ENCODE data around the gene COX19.

Gene COX19, protein sequence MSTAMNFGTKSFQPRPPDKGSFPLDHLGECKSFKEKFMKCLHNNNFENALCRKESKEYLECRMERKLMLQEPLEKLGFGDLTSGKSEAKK

DNA sequence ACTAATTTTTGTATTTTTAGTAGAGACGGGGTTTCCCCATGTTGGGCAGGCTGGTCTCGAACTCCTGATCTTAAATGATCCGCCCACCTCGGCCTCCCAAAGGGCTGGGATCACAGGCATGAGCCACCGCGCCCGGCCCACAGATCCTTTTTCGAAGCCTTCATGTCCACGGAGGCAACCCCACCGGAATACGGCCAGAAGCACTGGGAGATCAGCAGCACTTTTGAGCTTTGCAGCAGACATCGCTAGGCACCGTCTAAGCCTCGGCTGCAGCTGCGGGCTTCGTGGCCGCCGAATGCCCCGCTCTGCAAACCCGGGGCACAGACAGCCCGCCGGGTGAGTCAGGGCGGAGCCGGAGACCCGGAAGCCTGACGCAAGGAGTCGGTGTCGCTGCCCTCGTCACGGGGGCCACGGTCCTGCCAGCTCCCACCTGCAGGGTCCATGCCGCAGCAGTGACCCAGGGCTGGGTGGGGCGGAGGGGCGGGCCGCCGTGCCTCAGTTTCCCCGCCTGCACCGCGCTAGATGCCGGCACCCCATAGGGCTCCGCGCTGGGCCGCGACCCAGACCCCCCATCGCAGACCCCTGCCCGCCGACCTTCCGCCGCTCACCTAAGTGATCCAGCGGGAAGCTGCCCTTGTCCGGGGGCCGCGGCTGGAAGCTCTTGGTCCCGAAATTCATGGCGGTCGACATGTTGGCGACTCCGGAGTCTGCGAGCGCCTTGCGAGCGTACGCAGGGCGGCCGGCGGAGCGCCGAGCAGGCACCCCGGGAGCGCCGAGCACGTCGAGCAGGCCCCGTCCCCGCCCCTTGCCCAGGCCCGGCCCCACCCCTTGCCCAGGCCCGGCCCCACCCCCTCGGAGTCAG is at the start of gene COX19:
TSS of gene COX19 (minus strand) at position 730 of the 862 bp plus-strand sequence. CDS start at position 690, 40 bp downstream.
- DNase-seq: peak; percentile 93

DNA sequence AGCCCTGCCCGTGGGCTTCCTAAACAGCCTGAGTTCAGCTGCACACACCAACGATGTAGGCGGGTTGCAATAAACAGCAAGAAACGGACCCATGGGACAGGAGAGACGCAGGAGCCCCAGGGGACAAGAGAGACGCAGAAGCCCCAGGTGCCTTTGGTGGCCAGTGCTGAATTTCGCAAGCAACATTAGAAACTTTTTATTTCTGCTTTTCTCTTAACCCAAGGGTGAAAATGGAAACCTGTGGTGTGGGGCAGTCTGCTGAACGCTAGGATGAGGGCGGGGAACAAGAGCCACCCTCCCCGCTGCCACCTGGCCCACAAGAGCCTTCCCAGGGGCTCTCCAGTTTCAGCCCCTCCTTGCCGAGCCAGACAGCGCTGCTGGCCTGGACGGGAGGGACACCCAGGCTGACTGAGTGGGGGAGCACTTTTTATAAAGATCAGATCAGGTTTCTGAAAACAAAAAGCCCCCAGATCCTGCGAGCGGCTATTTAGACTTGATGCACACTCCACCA is 49.0 kb upstream of the COX19 start:
- no peak for DNase-seq

DNA sequence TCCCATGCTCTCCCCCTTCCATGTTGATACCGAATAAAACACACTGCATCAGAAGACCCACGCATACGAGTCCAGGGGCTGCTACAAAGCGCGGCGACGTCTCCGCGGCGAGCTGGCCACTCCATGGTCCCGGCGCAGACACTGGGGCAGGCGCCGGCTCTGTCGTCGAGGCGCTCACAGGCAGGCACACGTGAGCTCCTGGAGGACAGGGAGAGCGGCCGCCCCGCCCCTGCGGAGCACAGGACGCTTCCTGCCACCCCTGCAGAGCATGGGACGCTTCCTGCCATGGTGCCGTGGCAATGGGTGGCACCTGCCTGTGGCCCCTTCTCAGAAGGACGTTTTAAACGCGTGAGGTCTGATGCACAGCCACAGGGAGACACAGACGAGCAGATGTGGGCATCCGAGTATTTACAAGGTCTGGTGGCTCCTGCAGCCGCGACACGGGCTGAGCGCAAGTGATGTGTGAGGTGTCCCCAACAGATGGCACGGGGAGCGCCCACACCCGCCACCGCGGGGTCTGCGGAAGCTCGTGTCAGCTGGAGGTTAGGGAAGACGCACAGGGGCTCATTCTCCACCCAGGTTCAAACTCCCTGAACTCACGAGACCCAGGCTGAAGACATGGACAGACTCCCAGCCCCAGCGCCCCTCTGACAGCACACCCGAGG is 47.6 kb upstream of the COX19 start:
- DNase-seq: no peak

DNA sequence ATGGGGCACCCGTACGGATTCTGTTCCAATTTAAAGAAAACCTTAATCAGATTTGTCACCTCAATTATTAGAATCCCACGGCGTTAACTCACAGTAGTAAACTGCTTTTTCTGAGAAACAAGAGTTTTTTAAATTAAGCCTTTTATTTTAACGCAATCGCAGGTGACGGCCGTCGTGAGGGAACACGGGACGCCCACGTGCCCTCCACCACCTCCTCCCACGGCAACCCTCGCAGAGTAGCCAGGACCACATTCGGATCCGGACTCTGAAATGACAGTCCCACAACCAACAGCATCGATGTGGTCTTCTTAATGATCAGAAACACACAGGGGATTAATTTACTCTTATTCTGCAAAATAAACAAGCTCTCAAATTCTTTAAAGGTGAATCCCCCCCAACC is 47.0 kb upstream of the COX19 start:
- no peak for DNase-seq

DNA sequence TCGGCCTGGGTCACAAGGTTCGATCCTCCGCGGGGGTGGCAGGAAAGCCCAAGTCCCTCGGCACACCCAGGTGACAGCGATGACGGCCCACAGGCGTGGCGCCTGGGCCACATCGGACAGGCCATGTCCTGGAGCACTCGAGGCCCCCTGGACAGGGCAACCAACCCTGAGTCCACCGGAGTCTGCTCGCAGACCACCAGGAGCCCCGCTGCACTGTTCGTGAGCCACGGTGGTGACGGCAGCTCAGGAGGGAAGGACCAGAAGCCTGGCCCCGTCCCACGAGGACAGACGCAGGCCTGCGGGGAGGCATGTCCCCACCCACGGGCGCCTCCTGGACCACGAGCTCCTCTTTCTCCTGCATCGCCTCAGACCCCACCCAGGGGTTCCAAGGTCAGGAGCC is 46.6 kb upstream of the COX19 start:
- DNase-seq: no peak

DNA sequence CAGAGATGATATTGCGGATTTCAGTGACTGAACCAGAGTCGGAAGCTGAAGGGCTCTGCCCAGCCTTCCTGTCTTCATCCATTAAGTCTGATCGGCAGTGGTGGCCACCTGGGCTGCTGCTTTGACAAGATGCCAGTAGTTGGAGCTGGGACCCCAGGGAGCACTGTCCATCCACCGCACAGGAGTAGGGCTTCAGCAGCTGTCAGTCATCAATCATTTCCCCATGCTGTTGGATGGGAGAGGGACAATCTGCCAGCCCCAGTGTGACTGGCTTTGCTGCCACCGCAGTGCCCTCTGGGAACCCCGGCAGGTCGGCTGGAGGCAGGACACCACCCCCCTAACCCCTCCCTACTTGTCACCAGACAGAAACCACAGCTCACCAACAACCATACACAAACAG is 46.0 kb upstream of the COX19 start:
- DNase-seq: no peak

DNA sequence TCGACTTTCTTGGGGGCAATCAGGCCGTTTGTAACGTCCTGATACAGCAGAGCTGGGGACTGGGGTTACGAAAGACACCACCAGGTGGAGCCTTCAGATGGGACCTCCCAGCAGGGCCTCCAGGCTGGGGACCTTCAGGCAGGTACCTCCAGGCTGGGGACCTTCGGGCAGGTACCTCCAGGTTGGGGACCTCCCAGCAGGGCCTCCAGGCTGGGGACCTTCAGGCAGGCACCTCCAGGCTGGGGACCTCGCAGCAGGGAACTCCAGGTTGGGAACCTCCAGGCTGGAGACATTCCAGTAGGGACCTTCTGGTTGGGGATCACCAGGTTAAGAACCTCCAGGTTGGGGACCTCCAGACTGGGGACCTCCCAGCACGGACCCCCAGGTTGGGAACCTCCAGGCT is 45.5 kb upstream of the COX19 start:
- DNase-seq: no peak

DNA sequence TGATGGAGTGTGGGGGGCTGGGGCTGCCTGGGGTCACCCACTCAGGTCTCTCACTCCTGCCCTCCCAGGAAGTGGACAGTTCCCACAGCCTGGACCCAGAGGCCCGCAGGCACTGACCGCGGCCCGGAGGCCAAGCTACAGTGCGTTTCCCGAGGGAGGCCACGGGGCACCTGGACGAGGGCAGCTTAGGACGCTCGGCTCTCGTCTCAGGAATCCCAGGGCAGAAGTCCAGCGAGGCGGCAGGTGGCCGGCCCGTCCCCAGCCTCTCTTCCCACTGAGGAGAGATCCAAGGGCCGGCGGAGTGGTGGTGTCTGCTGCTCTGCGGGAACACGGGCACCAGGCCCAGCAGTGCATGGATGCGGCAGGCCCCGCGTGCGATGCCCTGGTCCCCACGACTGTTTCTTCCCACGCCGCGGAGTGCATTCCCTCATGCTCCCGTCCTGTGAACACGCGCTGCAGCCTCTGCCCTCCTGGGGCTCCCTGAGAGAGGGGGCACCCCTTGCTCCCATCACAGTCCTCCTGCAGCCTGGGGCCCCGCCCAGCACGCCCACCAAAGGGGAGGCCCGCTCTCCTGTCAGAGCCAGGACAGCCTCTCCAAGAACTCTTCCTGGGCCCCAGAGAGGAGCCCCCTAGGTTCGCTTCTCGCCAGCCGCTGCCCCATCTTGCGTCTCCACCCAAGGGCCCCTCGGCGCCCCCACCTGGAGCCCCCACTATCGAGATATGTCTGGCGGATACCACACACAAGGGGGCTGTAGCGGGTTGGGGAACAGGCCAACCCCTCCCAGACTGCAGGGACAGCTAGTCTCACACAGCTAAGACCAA is 44.7 kb upstream of the COX19 start:
- DNase-seq: no peak

DNA sequence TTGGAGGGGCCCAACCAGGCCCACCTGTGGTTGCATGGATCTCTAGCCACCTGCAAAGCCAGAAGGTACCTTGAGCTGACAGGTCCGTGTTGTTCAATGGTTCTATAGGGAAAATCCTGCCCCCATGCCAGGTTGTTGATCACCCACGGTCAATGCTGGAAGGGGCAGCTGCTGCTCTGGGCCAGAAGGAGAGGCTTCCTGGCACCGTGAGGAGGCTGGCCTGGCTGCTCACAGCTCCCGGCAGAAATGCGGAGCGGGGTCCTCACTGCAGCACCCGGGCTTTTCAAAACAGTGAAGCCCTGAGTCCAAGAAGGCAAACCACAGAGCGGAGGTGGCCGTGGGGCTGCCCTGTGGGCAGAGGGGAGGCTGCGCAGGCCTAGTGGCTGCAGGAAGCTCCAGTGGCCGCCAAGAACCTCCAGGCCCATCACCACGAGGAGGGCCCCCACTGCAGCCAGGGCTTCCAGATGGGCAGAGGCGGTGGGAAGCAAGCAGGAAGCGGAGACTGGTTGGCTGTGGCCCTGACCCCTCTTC is 44.0 kb upstream of the COX19 start:
- no peak for DNase-seq

DNA sequence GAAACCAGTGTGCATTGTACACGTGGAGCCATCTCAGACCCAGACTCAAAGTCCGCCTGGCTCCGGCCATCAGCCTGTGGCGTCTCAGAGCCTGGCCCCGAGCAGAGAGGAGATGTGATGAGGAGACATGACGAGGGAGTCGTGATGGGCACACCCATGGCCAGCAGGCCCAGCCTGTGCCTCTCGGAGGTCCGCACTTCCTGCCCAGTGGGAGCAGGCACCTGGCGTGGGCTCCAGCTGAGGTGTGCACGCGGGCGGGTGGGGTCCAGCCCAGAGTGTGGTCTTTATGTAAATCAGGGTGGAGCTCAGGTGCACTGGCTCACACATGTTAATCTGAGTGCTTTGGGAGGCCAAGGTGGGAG is 43.0 kb upstream of the COX19 start:
- DNase-seq: no peak

DNA sequence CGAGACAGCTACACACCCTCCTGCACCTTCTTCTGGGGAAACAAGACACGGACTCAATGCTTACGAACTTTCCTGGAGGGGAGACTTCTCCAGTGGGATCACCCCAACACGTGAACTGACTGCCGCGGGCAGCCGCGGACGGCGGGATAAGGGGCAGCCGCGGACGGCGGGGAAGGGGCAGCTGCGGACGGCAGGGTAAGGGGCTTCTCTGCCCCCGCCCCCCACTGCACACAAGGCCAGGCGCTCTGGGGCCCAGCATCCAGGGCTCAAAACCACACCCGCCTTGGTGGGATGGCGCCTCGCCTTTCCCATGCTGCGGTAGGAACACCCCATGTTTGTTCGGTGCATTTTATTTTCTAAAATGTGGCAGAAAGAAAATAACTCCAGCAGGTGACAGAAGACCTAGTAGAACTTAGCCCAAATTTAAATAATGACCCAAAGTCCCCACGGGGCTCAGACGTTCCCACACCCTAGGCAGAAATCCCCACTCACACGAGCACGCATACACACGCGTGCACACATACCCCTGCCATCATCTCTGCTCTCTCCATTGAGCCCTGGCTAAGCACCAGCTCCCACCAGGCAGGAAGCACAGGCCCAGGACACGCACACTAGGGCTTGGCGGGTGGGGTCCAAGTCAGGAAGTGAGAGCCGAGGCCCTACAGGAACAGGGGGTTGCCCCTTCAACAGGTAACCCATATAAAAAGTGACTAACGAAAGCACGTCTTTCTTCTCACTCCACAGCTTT is 42.4 kb upstream of the COX19 start:
- DNase-seq: no peak

DNA sequence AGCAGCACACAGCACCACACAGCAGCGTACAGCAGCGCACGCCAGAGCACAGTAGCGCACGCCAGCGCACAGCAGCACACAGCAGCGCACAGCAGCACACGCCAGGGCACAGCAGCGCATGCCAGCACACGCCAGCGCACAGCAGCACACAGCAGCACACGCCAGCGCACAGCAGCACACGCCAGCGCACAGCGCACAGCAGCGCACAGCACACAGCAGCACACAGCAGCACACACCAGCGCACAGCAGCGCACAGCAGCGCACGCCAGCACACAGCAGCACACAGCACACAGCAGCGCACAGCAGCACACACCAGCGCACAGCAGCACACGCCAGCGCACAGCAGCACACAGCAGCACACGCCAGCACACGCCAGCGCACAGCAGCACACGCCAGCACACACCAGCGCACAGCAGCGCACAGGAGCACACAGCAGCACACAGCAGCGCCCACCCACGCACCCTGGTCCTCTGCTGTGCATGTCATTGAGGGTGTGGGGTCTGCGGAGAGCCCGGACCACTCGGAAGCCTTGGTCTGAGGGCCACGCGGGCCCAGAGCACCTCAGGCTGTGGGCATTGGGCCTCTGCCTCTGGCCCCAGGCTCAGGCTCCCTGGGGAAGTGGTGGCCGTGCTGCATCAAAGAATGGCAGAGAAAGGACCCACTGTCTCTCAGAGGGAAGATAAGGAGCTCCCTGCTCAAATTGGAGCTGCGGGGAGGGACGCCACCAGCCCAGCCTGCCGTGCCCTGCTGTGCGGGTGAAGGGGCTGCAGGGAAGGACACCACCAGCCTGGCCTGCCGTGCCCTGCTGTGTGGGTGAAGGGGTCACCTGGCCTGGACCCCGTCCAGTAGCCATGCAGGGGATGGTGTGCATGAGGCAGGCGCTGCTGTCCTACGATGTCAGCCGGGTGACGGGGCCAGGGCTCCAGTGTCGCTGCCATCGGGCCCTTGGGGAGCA is 41.5 kb upstream of the COX19 start:
- DNase-seq: no peak

DNA sequence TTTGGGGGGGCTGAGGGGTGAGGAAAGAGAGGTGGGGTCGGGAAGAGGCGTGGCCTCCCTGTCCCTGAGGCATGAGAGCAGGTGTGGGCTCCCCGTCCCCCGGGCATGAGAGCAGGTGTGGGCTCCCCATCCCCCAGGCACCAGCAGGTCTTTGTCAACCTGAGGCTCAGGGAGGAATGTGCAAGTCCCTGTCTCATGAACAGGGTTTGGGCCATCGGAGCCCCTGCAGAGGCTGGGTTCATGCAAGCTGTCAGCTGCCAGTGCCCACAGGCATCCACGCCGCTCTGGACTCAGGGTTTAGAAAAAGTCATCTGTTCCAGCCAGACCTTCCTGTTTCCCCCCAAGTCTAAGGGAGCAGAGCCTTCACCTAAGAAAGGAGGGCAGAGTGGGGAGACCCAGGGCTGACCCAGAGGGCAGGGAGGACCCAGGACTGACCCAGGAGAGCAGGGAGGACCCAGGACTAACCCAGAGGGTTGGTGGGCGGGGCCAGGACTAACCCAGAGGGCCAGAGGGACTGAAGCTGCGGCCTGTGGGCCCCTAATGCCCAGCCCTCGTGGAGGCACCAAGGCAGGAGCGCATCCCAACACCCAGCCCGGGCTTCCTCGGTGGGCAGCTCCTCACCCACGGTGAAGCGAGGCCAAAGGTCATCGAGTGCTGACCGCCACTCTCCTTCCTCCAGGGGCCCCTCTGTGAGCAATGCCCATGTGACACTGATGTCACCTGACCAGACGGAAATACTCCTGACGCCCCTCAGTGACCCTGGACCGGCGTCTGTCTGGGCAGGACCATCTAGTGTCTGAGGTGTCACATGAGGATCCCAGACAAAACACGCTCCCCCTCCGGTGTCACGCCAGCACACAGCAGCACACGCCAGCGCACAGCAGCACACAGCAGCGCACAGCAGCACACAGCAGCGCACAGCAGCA is 40.1 kb upstream of the COX19 start:
- no peak for DNase-seq

DNA sequence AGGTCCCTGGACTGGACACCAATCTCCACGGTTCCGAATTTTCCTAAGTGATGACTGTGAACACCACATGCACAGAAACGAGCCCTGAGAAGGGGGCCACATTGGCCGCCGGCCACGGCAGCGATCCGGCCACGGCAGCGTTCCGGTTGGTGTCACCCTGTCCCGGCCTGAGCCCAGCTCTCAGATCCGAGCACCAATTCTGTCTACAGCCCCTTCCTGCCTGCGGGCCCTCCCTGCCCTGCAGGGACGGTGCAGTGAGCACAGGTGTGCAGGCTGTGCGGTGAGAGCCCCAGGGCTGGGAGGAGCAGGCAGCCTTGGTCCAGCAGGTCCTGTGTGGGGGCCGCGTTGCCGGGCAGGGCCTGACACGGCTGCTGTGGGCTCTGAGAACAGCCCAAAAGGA is 39.3 kb upstream of the COX19 start:
- DNase-seq: no peak

DNA sequence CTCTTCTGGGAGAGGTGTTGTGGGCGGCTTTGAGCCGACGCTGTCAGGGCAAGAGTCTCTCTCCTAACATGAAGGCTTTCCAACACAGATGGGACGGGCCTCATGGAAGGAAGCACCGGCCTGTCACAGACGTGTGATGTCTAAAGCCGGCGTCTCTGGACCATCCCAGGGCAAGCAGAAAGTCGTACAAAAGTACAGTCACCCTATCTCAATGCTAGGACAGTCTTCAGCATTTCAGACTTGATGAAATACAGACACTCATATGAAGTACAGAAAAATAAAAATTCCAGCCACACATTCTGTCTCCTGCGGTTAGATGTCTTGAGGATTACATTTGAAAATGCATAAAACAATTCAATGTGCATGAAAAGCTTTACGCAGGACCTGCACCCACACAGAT is 38.2 kb upstream of the COX19 start:
- DNase-seq: no peak

DNA sequence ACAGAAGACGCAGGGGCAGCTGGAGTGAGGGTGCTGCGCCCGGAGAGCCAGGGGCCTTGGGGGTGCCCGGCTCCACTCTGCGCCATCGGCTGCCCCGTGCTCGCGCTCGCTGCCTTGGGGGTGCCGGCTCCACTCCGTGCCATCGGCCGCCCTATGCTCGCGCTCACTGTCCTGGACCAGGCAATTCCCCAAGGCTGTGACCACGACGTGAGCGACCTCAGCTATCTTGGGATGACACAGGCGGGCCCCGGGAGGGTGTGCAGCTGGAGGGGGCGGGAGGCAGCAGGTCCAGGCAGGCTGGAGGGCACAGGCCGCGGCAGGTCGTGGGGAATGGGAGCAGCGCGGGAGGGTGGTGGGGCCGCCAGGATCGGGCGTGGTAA is 37.4 kb upstream of the COX19 start:
- DNase-seq: no peak

DNA sequence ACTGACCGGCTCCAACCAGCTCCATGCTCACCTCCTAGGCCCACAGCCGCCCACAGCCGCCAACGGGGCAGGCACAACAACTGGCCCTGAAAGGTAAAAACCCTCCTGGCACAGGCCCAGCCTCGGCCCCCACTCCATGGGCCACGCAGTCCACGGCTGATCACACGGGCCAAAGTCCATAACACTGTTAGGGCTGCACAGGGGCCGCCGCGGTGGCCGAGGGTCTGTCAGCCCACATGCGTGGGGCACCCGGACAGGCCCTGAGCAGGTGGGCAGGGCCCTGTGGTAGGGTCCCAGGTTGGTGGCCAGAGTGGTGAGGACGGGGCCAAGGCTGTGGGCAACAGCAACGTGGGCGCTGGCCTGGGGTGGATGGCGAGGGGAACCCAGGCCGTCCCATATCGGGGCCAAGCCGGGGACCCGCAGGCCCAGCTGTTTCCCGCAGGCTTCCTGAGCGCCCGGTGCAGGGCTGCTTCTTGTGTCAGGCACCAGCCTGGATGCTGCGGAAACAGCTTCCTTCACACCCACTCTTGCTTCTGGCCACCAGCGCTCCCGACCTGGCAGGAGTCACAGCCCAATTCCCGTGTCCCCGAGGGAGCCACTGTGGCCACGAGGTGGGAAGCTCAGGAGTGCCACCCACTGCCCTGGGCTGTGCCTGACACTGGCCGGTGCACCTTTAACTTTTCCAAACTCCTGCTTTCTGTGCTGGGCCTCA is 36.8 kb upstream of the COX19 start:
- DNase-seq: no peak

DNA sequence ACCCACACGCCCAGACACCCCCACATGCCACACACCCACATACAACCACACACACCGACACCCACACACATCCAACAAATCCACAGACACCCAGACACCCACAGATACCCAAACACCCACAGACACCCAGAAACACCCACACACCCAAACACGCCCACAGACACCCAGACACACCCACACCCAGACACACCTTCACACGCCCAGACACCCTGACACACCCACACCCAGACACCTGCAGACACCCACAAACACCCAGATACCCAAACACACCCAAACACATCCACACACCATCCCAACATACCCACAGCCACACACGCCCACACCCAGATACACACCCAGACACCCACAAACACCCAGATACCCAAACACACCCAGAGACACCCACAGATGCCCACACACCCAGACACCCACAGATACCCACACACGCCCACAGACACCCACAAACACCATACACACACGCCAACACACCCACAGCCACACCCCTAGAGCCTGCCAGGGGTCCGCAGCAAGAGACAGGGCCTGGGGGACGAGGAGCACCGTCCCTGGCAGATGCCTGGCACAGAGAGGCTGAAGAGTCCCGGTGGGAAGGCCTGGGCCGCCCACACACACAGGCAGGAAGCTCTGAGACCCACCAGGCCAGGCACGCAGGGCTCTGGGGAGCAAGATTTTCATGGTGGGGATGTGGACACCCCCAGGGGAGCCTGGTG is 36.1 kb upstream of the COX19 start:
- no peak for DNase-seq

DNA sequence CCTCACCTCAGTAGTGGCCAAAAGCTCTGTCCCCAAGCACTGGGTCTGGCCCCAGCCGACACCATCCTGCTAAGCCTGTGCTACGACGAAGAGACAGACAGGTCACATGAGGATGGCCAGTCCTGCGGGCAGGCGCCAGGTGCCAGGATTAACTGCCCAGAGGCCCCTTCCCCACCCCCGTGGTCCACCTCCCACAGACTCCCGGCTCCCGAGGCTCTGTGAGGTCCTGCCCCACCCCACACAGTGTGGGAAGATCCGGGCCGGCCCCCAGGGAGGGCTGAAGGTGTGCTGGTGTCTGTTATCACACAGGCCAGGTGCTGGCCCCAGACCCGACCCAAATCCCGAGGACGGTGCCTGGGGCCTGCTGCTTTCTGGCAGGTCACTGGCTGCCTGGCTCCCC is 34.9 kb upstream of the COX19 start:
- DNase-seq: no peak

All from activated CD4-positive, alpha-beta T cell treated with anti-CD3 and anti-CD28 coated beads, Interleukin-2, amount 50 U/mL, for 16 hours (primary cell).